ENCODE results near the gene KIF6. TPM values are rescaled to one million over a fixed set of nuclear protein-coding genes. Genes with fewer than 3 reads are reported as not detected.

Gene KIF6
- polyA plus RNA-seq, 3 donors: not detected

- Mint-ChIP-seq H3K36me3 (no peaks in the 10 kb centered on the region), H3K27me3 (ENCODE audit: low read depth in 3 of 3) (peaks cover 0 to 2% (median 2%) of the 10 kb centered on the region in 3 donors), H3K4me3 (no peak overlapping the region), H3K27ac (no peak overlapping the region), H3K9me3 (peaks cover 0 to 2% (median 0%) of the 10 kb centered on the region in 7 donors), H3K4me1 (peaks cover 8% of the 10 kb centered on the region)
- Histone ChIP-seq H3K27me3 (ENCODE audit: control insufficient read depth in 2 of 2, insufficient read depth in 2 of 2, low read length in 2 of 2) (no peaks in the 10 kb centered on the region), H3K4me2 (replicated peaks; ENCODE audit: extremely low read depth, low read length, poor library complexity, severe bottlenecking) (no peak overlapping the region), H3K36me3 (replicated peaks in 1 of 2; ENCODE audit: control insufficient read depth in 1 of 2, insufficient read depth in 2 of 2, low read length in 2 of 2) (no peaks in the 10 kb centered on the region), H3K27ac (ENCODE audit: low read depth in 1 of 2, low read length in 2 of 2) (no peak overlapping the region), H3K4me3 (replicated peaks in 1 of 3; ENCODE audit: low read depth in 2 of 3, low read length in 3 of 3) (no peak overlapping the region), H3K79me2 (ENCODE audit: insufficient read depth, low read length) (no peaks in the 10 kb centered on the region), H3K9ac (ENCODE audit: insufficient read depth, low read length, poor library complexity, severe bottlenecking) (no peak overlapping the region), H2AFZ (ENCODE audit: insufficient read depth, low read depth, low read length, poor library complexity, severe bottlenecking) (no peak overlapping the region), H3K4me1 (ENCODE audit: control insufficient read depth in 1 of 2, insufficient read depth in 2 of 2, low read length in 2 of 2) (no peaks in the 10 kb centered on the region), H4K20me1 (ENCODE audit: insufficient read depth, low read length) (no peaks in the 10 kb centered on the region), H3K9me3 (replicated peaks in 1 of 2; ENCODE audit: control insufficient read depth in 1 of 2, insufficient read depth in 1 of 2, low read length in 2 of 2) (no peaks in the 10 kb centered on the region)
- intact Hi-C loops (cut with micrococcal nuclease): no loop called here
- DNase-seq: no peak
- no peak for TF ChIP-seq CTCF (IDR thresholded peaks at IDR 0.05)
- no CpG with 5 or more reads among the region's 3 CpGs for WGBS (ENCODE audit: insufficient coverage)
Measured at GRCh38 chr6:39424831-39425230, 300.4 kb downstream of the KIF6 start.

- no peaks in the 10 kb centered on the region for H3K36me3 ChIP-seq (replicated peaks in 1 of 2; ENCODE audit: control insufficient read depth in 1 of 2, insufficient read depth in 2 of 2, low read length in 2 of 2)
- no peak for TF ChIP-seq CTCF (IDR thresholded peaks at IDR 0.05)
- Mint-ChIP-seq H3K27me3 (ENCODE audit: low read depth in 3 of 3) (peaks cover 0 to 3% (median 2%) of the 10 kb centered on the region in 3 donors), H3K4me1 (no peaks in the 10 kb centered on the region), H3K4me3 (no peak overlapping the region), H3K36me3 (no peaks in the 10 kb centered on the region), H3K27ac (no peak overlapping the region), H3K9me3 (peaks cover 0 to 2% (median 0%) of the 10 kb centered on the region in 7 donors)
- no peak overlapping the region for H3K4me3 ChIP-seq (replicated peaks in 1 of 3; ENCODE audit: low read depth in 2 of 3, low read length in 3 of 3)
- H3K9ac ChIP-seq (ENCODE audit: insufficient read depth, low read length, poor library complexity, severe bottlenecking): no peak overlapping the region
- no peaks in the 10 kb centered on the region for H3K79me2 ChIP-seq (ENCODE audit: insufficient read depth, low read length)
- no peak overlapping the region for H3K27ac ChIP-seq (ENCODE audit: low read depth in 1 of 2, low read length in 2 of 2)
- 29% methylated on average over 4 of the region's 6 CpGs for WGBS (ENCODE audit: insufficient coverage)
- no peak overlapping the region for H3K4me2 ChIP-seq (replicated peaks; ENCODE audit: extremely low read depth, low read length, poor library complexity, severe bottlenecking)
- H3K9me3 ChIP-seq (replicated peaks in 1 of 2; ENCODE audit: control insufficient read depth in 1 of 2, insufficient read depth in 1 of 2, low read length in 2 of 2): no peaks in the 10 kb centered on the region
- H4K20me1 ChIP-seq (ENCODE audit: insufficient read depth, low read length): no peaks in the 10 kb centered on the region
- H3K4me1 ChIP-seq (ENCODE audit: control insufficient read depth in 1 of 2, insufficient read depth in 2 of 2, low read length in 2 of 2): no peaks in the 10 kb centered on the region
- H3K27me3 ChIP-seq (ENCODE audit: control insufficient read depth in 2 of 2, insufficient read depth in 2 of 2, low read length in 2 of 2): no peaks in the 10 kb centered on the region
- intact Hi-C loops (cut with micrococcal nuclease): no loop called here
- DNase-seq: no peak
- H2AFZ ChIP-seq (ENCODE audit: insufficient read depth, low read depth, low read length, poor library complexity, severe bottlenecking): no peak overlapping the region
Measured at GRCh38 chr6:39422238-39422637, 303.0 kb downstream of the KIF6 start.

Measured in CD14-positive monocyte (primary cell).